SK-N-SH (cell line): ENCODE results near the gene ST8SIA6. TPM values are rescaled to one million over a fixed set of nuclear protein-coding genes. Genes with fewer than 3 reads are reported as not detected.

ENCODE experiments used
- CTCF ChIA-PET: fragments of 300-600, 350-600 bp; formaldehyde crosslinking; extraction: SDS; loops from one replicate; lab custom pipeline; 2021; lab: Yijun Ruan, JAX
- POLR2A ChIA-PET: fragments of 350-600 bp; sonication (Branson Sonifier 250); formaldehyde crosslinking; extraction: SDS; loops from one replicate; lab custom pipeline; 2020; ENCODE audit warnings: antibody characterized with exemption, inconsistent platforms; lab: Yijun Ruan, JAX
- DNase-seq: peaks from one replicate; pipeline ENCODE4 v3.0.0; 2012
- H2AFZ ChIP-seq: fragments of 200-600 bp; sonication (generic); 2 replicates; pipeline ENCODE4 v1.8.1; 2016; ENCODE audit warnings: antibody characterized with exemption, mild to moderate bottlenecking, low read depth
- H3F3A ChIP-seq: fragments of 200-600 bp; sonication (generic); replicated peaks from 2 replicates; pipeline ENCODE3; 2016; ENCODE audit warnings: antibody characterized with exemption, mild to moderate bottlenecking; ENCODE audit not compliant: insufficient read depth
- H3K27ac ChIP-seq, 2 experiments: fragments of 200-500 bp in 1 of 2; fragments of 200-600 bp in 1 of 2; sonication (Bioruptor generic) in 1 of 2; sonication (generic), shearing (Covaris generic) in 1 of 2; 2 replicates each; pipeline versions ENCODE4 v1.5.1 to v1.6.1; 2014 to 2016; ENCODE audit warnings: low read depth in 2 of 2, inconsistent platforms in 1 of 2, low read length in 1 of 2, mild to moderate bottlenecking in 1 of 2, mixed read lengths in 1 of 2
- H3K27me3 ChIP-seq: fragments of 200-600 bp; sonication (generic), shearing (Covaris generic); 2 replicates; pipeline ENCODE4 v1.6.1; 2016; ENCODE audit warnings: mixed run types; ENCODE audit not compliant: insufficient read depth
- H3K36me3 ChIP-seq, 2 experiments: fragments of 200-500 bp in 1 of 2; fragments of 200-600 bp in 1 of 2; sonication (Bioruptor generic) in 1 of 2; sonication (generic) in 1 of 2; replicated peaks in 1 of 2; 2 replicates each; pipeline versions ENCODE3 to v1.5.1; 2014 to 2016; ENCODE audit warnings: low read length in 1 of 2, mild to moderate bottlenecking in 1 of 2; ENCODE audit not compliant: insufficient read depth in 2 of 2, control insufficient read depth in 1 of 2
- H3K4me1 ChIP-seq, 2 experiments: fragments of 200-500 bp in 1 of 2; fragments of 200-600 bp in 1 of 2; sonication (Bioruptor generic) in 1 of 2; sonication (generic), shearing (Covaris generic) in 1 of 2; 2 replicates each; pipeline versions ENCODE4 v1.5.1 to v1.6.1; 2014 to 2016; ENCODE audit warnings: low read depth in 1 of 2, low read length in 1 of 2, mixed run types in 1 of 2; ENCODE audit not compliant: insufficient read depth in 2 of 2, control insufficient read depth in 1 of 2
- H3K4me2 ChIP-seq: fragments of 200-600 bp; sonication (generic), shearing (Covaris generic); 2 replicates; pipeline ENCODE4 v1.6.1; 2017; ENCODE audit warnings: mixed run types
- H3K4me3 ChIP-seq, 2 experiments: fragments of 200-500 bp in 1 of 2; fragments of 200-600 bp in 1 of 2; sonication (Bioruptor generic) in 1 of 2; sonication (generic), shearing (Covaris generic) in 1 of 2; 2 replicates each; pipeline versions ENCODE4 v1.5.1 to v1.8.1; 2014 to 2016; ENCODE audit warnings: low read depth in 2 of 2, inconsistent platforms in 1 of 2, low read length in 1 of 2, mild to moderate bottlenecking in 1 of 2, mixed read lengths in 1 of 2, moderate library complexity in 1 of 2
- H3K79me2 ChIP-seq: fragments of 200-600 bp; sonication (generic); 2 replicates; pipeline ENCODE4 v1.8.1; 2017; ENCODE audit warnings: mild to moderate bottlenecking; ENCODE audit not compliant: insufficient read depth
- H3K9ac ChIP-seq: fragments of 200-600 bp; sonication (generic); 2 replicates; pipeline ENCODE4 v1.6.1; 2017; ENCODE audit warnings: mixed run types
- H3K9me2 ChIP-seq: fragments of 200-600 bp; sonication (generic); 2 replicates; pipeline ENCODE4 v1.6.1; 2017; ENCODE audit warnings: mixed run types
- H3K9me3 ChIP-seq: fragments of 200-600 bp; sonication (generic); 2 replicates; pipeline ENCODE4 v1.6.1; 2017; ENCODE audit warnings: mixed run types, mild to moderate bottlenecking, moderate library complexity
- H4K20me1 ChIP-seq: fragments of 200-600 bp; sonication (generic); 2 replicates; pipeline ENCODE4 v1.6.1; 2017; ENCODE audit warnings: mild to moderate bottlenecking, mixed run types; ENCODE audit not compliant: insufficient read depth
- CHD2 ChIP-seq: fragments of 150-350 bp; IDR thresholded peaks from 2 replicates; pipeline ENCODE4 v1.6.1; 2018; ENCODE audit warnings: low read length; ENCODE audit not compliant: partially characterized antibody
- EZH2phosphoT487 ChIP-seq: fragments of 200-600 bp; sonication (generic); IDR thresholded peaks from 2 replicates; pipeline ENCODE4 v1.6.1; 2017; ENCODE audit warnings: low read depth, mixed run types, mild to moderate bottlenecking, antibody characterized with exemption, moderate library complexity, borderline replicate concordance
- FOSL2 ChIP-seq: IDR thresholded peaks from 2 replicates; pipeline ENCODE4 v1.4.0; 2012; ENCODE audit warnings: low read depth, mild to moderate bottlenecking, moderate library complexity, borderline replicate concordance
- FOXJ3 ChIP-seq: sonication (generic); formaldehyde crosslinking; IDR thresholded peaks from 2 replicates; pipeline ENCODE4 v1.5.1; 2020; ENCODE audit warnings: mild to moderate bottlenecking, missing genetic modification reagents
- FOXM1 ChIP-seq: IDR thresholded peaks from 2 replicates; pipeline ENCODE4 v1.4.0; 2012; ENCODE audit warnings: low read depth, mild to moderate bottlenecking
- GABPA ChIP-seq: IDR thresholded peaks from 2 replicates; pipeline ENCODE4 v1.4.0; 2012; ENCODE audit warnings: low read depth, mild to moderate bottlenecking
- MEF2A ChIP-seq: IDR thresholded peaks from 2 replicates; pipeline ENCODE4 v1.4.0; 2012; ENCODE audit warnings: low read depth, borderline replicate concordance
- MXI1 ChIP-seq: IDR thresholded peaks from 2 replicates; pipeline ENCODE4 v1.6.1; 2012; ENCODE audit warnings: mild to moderate bottlenecking, low read depth, low read length, improper control_type of control experiment
- NFIC ChIP-seq: IDR thresholded peaks from 2 replicates; pipeline ENCODE4 v1.4.0; 2012; ENCODE audit warnings: borderline replicate concordance
- NRF1 ChIP-seq: IDR thresholded peaks from 2 replicates; pipeline ENCODE4 v1.6.1; 2012; ENCODE audit warnings: low read depth, mild to moderate bottlenecking, low read length
- RAD21 ChIP-seq: IDR thresholded peaks from 2 replicates; pipeline ENCODE4 v1.6.1; 2012; ENCODE audit warnings: mild to moderate bottlenecking, low read length
- RCOR1 ChIP-seq: fragments of 150-350 bp; IDR thresholded peaks from 2 replicates; pipeline ENCODE4 v1.6.1; 2017; ENCODE audit warnings: antibody characterized with exemption, low read length
- RFX5 ChIP-seq: IDR thresholded peaks from 2 replicates; pipeline ENCODE4 v1.6.1; 2012; ENCODE audit warnings: mild to moderate bottlenecking, improper control_type of control experiment, low read length
- SIN3A ChIP-seq: IDR thresholded peaks from 2 replicates; pipeline ENCODE4 v1.6.1; 2012; ENCODE audit warnings: low read depth, mild to moderate bottlenecking, low read length, moderate library complexity, borderline replicate concordance
- SMC3 ChIP-seq: IDR thresholded peaks from 2 replicates; pipeline ENCODE4 v1.6.1; 2012; ENCODE audit warnings: low read depth, low read length, improper control_type of control experiment
- TAF1 ChIP-seq: IDR thresholded peaks from 2 replicates; pipeline ENCODE4 v1.6.1; 2012; ENCODE audit warnings: low read depth, mild to moderate bottlenecking, low read length, moderate library complexity, borderline replicate concordance
- TCF12 ChIP-seq: IDR thresholded peaks from 2 replicates; pipeline ENCODE4 v1.4.0; 2012
- USF1 ChIP-seq: IDR thresholded peaks from 2 replicates; pipeline ENCODE4 v1.4.0; 2012; ENCODE audit warnings: low read depth, borderline replicate concordance
- USF2 ChIP-seq: fragments of 150-350 bp; IDR thresholded peaks from 2 replicates; pipeline ENCODE4 v1.6.1; 2017; ENCODE audit warnings: antibody characterized with exemption, low read length, low read depth, borderline replicate concordance
- YY1 ChIP-seq: IDR thresholded peaks from 2 replicates; pipeline ENCODE4 v1.4.0; 2012; ENCODE audit warnings: low read depth, mild to moderate bottlenecking
- WGBS: methylation state at CpG from one replicate; pipeline ENCODE4 v1.1.6; 2017; ENCODE audit warnings: low lambda C conversion rate; 5-methylcytosine and 5-hydroxymethylcytosine counted together
- polyA plus RNA-seq, 3 experiments: library from polyadenylated mRNA; depleted of rRNA; stranded (reverse); fragments of >200 nt; gene quantifications; 2 replicates each; pipeline ENCODE4 v1.2.3, GENCODE V29; 2012
- TF ChIP-seq, protein P1 (sequence below): IDR thresholded peaks from 2 replicates; pipeline ENCODE4 v1.4.0; 2012; ENCODE audit warnings: low read depth
- TF ChIP-seq, protein P2 (sequence below): fragments of 200-600 bp; sonication (generic); IDR thresholded peaks from 2 replicates; pipeline ENCODE4 v1.6.1; 2017; ENCODE audit warnings: antibody characterized with exemption, mild to moderate bottlenecking, moderate library complexity

ST8SIA6 gene
- polyA plus RNA-seq, 1 of the 3 experiments (the other 2 are of a cell fraction) = 0.03 TPM

DNA sequence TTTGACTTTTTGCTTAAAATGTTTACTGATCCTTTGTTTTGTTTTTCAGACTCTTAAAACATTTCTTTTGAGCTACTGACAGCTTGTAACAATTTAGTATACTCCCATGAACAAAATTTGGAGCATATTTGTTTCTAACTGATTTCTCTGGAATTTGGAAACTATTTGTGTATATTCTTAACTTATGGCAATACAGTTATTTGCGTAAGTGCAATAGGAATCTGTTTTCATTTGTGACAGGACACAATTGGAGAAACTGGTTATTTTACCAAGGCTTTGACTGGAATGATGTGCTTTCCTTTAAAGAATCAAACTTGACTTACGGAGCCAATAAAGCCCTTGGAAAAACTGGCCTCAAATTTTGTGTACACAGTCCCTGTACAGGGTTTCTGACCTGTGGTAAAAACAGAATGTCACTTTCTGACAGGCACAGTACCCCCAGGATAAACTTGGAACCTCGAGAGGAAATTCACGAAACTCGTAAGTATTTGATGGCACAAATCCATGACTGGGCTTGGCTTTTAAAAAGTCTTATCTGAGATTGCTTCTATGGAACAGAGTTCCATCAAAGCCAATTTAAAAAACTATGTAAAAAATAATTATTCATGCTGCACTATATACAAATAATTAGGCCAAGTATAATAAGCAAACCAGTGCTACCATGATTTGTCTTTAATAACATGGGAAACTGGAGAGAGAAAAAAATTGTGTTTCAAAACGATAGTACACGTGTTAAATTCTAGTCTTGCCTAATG lies 70.4 kb downstream of the ST8SIA6 start:
- WGBS = 76% methylated on average over 7 of the region's 7 CpGs
- H3K4me2 ChIP-seq = no peak overlapping the region
- no peaks in the 10 kb centered on the region for H3K9me3 ChIP-seq
- H3K79me2 ChIP-seq = no peaks in the 10 kb centered on the region
- no peaks in the 10 kb centered on the region for H3F3A ChIP-seq
- peaks cover 0 to 5% of the 10 kb centered on the region in 2 experiments; a peak in 1 of 4 replicates for H3K4me1 ChIP-seq
- no peaks in the 10 kb centered on the region for H3K9me2 ChIP-seq
- no peaks in the 10 kb centered on the region for H3K36me3 ChIP-seq
- H4K20me1 ChIP-seq = no peaks in the 10 kb centered on the region
- POLR2A ChIA-PET = no interaction called here
- DNase-seq = no peak
- TF ChIP-seq, protein P1, sequence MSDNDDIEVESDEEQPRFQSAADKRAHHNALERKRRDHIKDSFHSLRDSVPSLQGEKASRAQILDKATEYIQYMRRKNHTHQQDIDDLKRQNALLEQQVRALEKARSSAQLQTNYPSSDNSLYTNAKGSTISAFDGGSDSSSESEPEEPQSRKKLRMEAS = no peak
- TF ChIP-seq USF1 (no peak), SMC3 (no peak), GABPA (no peak)
- H3K27ac ChIP-seq = no peak overlapping the region
- H3K4me3 ChIP-seq = no peak overlapping the region
- H2AFZ ChIP-seq = no peak overlapping the region
- CTCF ChIA-PET = interaction anchor here (0.6 to 1.8 kb wide), 3 partner anchors 8 to 33 kb away, joined by 3 to 9 read pairs (median 3); no protein-coding TSS in a partner anchor
- H3K27me3 ChIP-seq = no peaks in the 10 kb centered on the region
- no peak overlapping the region for H3K9ac ChIP-seq

- POLR2A ChIA-PET = no interaction called here
- no peak for TF ChIP-seq SIN3A
- TF ChIP-seq RAD21 = no peak
- no peak for TF ChIP-seq FOXM1
- no peak for TF ChIP-seq EZH2phosphoT487
- no peak for TF ChIP-seq MXI1
- no peak for TF ChIP-seq USF2
- no peak for TF ChIP-seq YY1
- TF ChIP-seq, protein P1 = no peak
- no peak for TF ChIP-seq NFIC
- TF ChIP-seq, protein P2, sequence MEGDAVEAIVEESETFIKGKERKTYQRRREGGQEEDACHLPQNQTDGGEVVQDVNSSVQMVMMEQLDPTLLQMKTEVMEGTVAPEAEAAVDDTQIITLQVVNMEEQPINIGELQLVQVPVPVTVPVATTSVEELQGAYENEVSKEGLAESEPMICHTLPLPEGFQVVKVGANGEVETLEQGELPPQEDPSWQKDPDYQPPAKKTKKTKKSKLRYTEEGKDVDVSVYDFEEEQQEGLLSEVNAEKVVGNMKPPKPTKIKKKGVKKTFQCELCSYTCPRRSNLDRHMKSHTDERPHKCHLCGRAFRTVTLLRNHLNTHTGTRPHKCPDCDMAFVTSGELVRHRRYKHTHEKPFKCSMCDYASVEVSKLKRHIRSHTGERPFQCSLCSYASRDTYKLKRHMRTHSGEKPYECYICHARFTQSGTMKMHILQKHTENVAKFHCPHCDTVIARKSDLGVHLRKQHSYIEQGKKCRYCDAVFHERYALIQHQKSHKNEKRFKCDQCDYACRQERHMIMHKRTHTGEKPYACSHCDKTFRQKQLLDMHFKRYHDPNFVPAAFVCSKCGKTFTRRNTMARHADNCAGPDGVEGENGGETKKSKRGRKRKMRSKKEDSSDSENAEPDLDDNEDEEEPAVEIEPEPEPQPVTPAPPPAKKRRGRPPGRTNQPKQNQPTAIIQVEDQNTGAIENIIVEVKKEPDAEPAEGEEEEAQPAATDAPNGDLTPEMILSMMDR = no peak
- no peak for TF ChIP-seq FOSL2
- TF ChIP-seq CHD2 = no peak
- no peak for TF ChIP-seq MEF2A
- no peak for TF ChIP-seq USF1
- no peak for TF ChIP-seq RFX5
- TF ChIP-seq FOXJ3 = no peak
- TF ChIP-seq RCOR1 = no peak
- no peak for TF ChIP-seq NRF1
- no peak for TF ChIP-seq TAF1
- no peak for TF ChIP-seq TCF12
- H3K9me2 ChIP-seq = no peaks in the 10 kb centered on the region
- H3K4me2 ChIP-seq = no peak overlapping the region
- no peak overlapping the region for H3K4me3 ChIP-seq
- no peaks in the 10 kb centered on the region for H3K27me3 ChIP-seq
- H3K79me2 ChIP-seq = no peaks in the 10 kb centered on the region
- H3K4me1 ChIP-seq = no peaks in the 10 kb centered on the region
- H4K20me1 ChIP-seq = no peaks in the 10 kb centered on the region
- no peak overlapping the region for H3K9ac ChIP-seq
- CTCF ChIA-PET = no interaction called here
- WGBS = 87% methylated on average over 4 of the region's 4 CpGs
- no peaks in the 10 kb centered on the region for H3F3A ChIP-seq
- no peak for DNase-seq
- H3K27ac ChIP-seq = no peak overlapping the region
- H3K9me3 ChIP-seq = no peaks in the 10 kb centered on the region
- H2AFZ ChIP-seq = no peak overlapping the region
- no peaks in the 10 kb centered on the region for H3K36me3 ChIP-seq
Measured at GRCh38 chr10:17381502-17382142, 72.8 kb downstream of the ST8SIA6 start.
